Tibial nerve (tissue), 4 donors: ENCODE results near the gene CYB561D1.

ENCODE experiments used
- CTCF ChIP-seq, 5 experiments: fragments of 200-600 bp in 3 of 5; fragments of 450-650 bp in 2 of 5; sonication (generic) in 3 of 5; IDR thresholded peaks; one replicate each; pipeline ENCODE4 v1.5.1; 2016 to 2019; ENCODE audit warnings: antibody characterized with exemption in 5 of 5, mild to moderate bottlenecking in 3 of 5, moderate library complexity in 2 of 5
- EP300 ChIP-seq, 2 donors: sonication (generic); formaldehyde crosslinking; IDR thresholded peaks; one replicate each; pipeline ENCODE4 v1.6.1; 2017; ENCODE audit warnings: antibody characterized with exemption in 2 of 2, mild to moderate bottlenecking in 1 of 2
- POLR2A ChIP-seq, 2 donors: fragments of 450-650 bp; IDR thresholded peaks; one replicate each; pipeline ENCODE4 v1.6.1; 2017; ENCODE audit warnings: antibody characterized with exemption in 2 of 2, mild to moderate bottlenecking in 2 of 2, moderate library complexity in 2 of 2

- TF ChIP-seq CTCF (IDR thresholded peaks at IDR 0.05): no peak
- TF ChIP-seq POLR2A (IDR thresholded peaks at IDR 0.05): no peak
- no peak for TF ChIP-seq EP300 (IDR thresholded peaks at IDR 0.05)
These were observed 46.4 kb upstream of the CYB561D1 start for GRCh38 chr1:109447524-109447923.
